Stomach (tissue), 4 donors: ENCODE data around the gene MATCAP1.
A peak's percentile ranks its signal among the peaks of the same experiment; 100 is the strongest.

ENCODE experiments used
- CTCF ChIP-seq, 7 experiments: fragments of 450-650 bp in 4 of 7; fragments of 200-600 bp in 3 of 7; sonication (generic) in 3 of 7; IDR thresholded peaks; one replicate each; pipeline ENCODE4 v1.5.1; 2016 to 2019; ENCODE audit warnings: antibody characterized with exemption in 7 of 7, control low read depth in 2 of 7, mild to moderate bottlenecking in 1 of 7
- EP300 ChIP-seq: sonication (generic); formaldehyde crosslinking; IDR thresholded peaks from one replicate; pipeline ENCODE4 v1.6.1; 2017; ENCODE audit warnings: antibody characterized with exemption
- POLR2A ChIP-seq, 4 donors: fragments of 450-650 bp; IDR thresholded peaks; one replicate each; pipeline ENCODE4 v1.6.1; 2016; ENCODE audit warnings: antibody characterized with exemption in 4 of 4, control low read depth in 2 of 4, mild to moderate bottlenecking in 1 of 4, moderate library complexity in 1 of 4

- TF ChIP-seq CTCF (IDR thresholded peaks at IDR 0.05), result peak in 2 of 7 experiments; percentile 9 to 23
- TF ChIP-seq EP300, result no peak
- TF ChIP-seq POLR2A (IDR thresholded peaks at IDR 0.05), result no peak
Observed at GRCh38 chr16:67191995-67192681, 8.4 kb upstream of the MATCAP1 start, which contains the start of gene E2F4.
